Tibial artery (tissue), 4 donors: ENCODE data around the gene MAGEA12.
"Not testable (repeated sequence)": the region's sequence is repeated elsewhere in the genome, so short reads cannot be mapped to it uniquely, and the experiment has no call there.

Experiments
- DNase-seq, 2 donors: peaks; one replicate each; pipeline ENCODE4 v3.0.0-alpha.2; 2019
- H3K27ac ChIP-seq, 2 donors: fragments of 200-600 bp; sonication (generic) in 1 of 2; 1 replicate in 1 of 2; 2 replicates in 1 of 2; pipeline ENCODE4 v1.5.1; 2018 to 2019; ENCODE audit warnings: mild to moderate bottlenecking in 1 of 2
- H3K27me3 ChIP-seq, 2 donors: fragments of 200-600 bp; sonication (generic) in 1 of 2; one replicate each; pipeline versions ENCODE4 v1.5.1 to v1.6.0; 2016 to 2019
- H3K36me3 ChIP-seq, 3 donors: fragments of 200-600 bp; sonication (generic) in 2 of 3; one replicate each; pipeline ENCODE4 v1.5.1; 2016 to 2019; ENCODE audit warnings: mild to moderate bottlenecking in 2 of 3
- H3K4me1 ChIP-seq, 4 donors: fragments of 200-600 bp; sonication (generic) in 2 of 4; 1 replicate in 3 of 4; 2 replicates in 1 of 4; pipeline ENCODE4 v1.5.1; 2016 to 2019
- H3K4me3 ChIP-seq, 2 donors: fragments of 200-600 bp; sonication (generic) in 1 of 2; 1 replicate in 1 of 2; 2 replicates in 1 of 2; pipeline ENCODE4 v1.5.1; 2018 to 2019; ENCODE audit warnings: mild to moderate bottlenecking in 2 of 2
- H3K9me3 ChIP-seq, 3 donors: fragments of 200-600 bp; sonication (generic) in 1 of 3; one replicate each; pipeline ENCODE4 v1.5.1; 2016 to 2019
- intact Hi-C: fragments of 100-400 bp; cut with DNase I; formaldehyde crosslinking; loops from one replicate; pipeline ENCODE4 v1.15.0; 2023; ENCODE audit warnings: low total_unique reads
- TF ChIP-seq, protein P1 (sequence below), 2 experiments: fragments of 200-600 bp in 1 of 2; fragments of 450-650 bp in 1 of 2; IDR thresholded peaks; one replicate each; pipeline ENCODE4 v1.5.1; 2017 to 2019; ENCODE audit warnings: antibody characterized with exemption in 2 of 2, mild to moderate bottlenecking in 1 of 2, moderate library complexity in 1 of 2

Gene MAGEA12

DNA sequence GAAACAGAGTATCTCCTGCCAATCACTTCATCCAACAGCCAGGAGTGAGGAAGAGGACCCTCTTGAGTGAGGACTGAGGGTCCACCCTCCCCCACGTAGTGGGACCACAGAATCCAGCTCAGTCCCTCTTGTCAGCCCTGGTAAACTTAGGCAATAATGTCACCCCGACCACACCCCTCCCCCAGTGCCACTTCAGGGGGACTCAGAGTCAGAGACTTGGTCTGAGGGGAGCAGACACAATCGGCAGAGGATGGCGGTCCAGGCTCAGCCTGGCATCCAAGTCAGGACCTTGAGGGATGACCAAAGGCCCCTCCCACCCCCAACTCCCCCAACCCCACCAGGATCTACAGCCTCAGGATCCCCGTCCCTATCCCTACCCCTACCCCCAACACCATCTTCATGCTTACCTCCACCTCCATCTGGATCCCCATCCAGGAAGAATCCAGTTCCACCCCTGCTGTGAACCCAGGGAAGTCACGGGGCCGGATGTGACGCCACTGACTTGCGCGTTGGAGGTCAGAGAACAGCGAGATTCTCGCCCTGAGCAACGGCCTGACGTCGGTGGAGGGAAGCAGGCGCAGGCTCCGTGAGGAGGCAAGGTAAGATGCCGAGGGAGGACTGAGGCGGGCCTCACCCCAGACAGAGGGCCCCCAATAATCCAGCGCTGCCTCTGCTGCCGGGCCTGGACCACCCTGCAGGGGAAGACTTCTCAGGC is at the start of gene MAGEA12, which contains the start of gene CSAG1:
Gene MAGEA12, plus strand, starts transcription at position 497 of the 715 bp plus-strand sequence. CDS start 2,405 bp downstream, outside the sequence.
Gene CSAG1, minus strand, starts transcription at position 461 of the 715 bp plus-strand sequence. CDS start 1,261 bp downstream, outside the sequence.
- Histone ChIP-seq H3K9me3 (no peaks in the 10 kb centered on the region), H3K4me3 (no peak within 1 kb of the TSS), H3K36me3 (no peaks in the 10 kb centered on the region), H3K27me3 (no peaks in the 10 kb centered on the region), H3K4me1 (no peaks in the 10 kb centered on the region), H3K27ac (no peak within 1 kb of the TSS)
- TF ChIP-seq, protein P1, sequence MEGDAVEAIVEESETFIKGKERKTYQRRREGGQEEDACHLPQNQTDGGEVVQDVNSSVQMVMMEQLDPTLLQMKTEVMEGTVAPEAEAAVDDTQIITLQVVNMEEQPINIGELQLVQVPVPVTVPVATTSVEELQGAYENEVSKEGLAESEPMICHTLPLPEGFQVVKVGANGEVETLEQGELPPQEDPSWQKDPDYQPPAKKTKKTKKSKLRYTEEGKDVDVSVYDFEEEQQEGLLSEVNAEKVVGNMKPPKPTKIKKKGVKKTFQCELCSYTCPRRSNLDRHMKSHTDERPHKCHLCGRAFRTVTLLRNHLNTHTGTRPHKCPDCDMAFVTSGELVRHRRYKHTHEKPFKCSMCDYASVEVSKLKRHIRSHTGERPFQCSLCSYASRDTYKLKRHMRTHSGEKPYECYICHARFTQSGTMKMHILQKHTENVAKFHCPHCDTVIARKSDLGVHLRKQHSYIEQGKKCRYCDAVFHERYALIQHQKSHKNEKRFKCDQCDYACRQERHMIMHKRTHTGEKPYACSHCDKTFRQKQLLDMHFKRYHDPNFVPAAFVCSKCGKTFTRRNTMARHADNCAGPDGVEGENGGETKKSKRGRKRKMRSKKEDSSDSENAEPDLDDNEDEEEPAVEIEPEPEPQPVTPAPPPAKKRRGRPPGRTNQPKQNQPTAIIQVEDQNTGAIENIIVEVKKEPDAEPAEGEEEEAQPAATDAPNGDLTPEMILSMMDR (IDR thresholded peaks at IDR 0.05), result no peak
- intact Hi-C loops, result no loop called here
- no peak for DNase-seq

GRCh38 chrX:152697952-152698931 is 35.3 kb upstream of the MAGEA12 start, which contains the start of gene MAGEA3:
Gene MAGEA3, plus strand, starts transcription at chrX:152698794. Its CDS starts 2,039 bp downstream, at chrX:152700833.
- H3K27me3 ChIP-seq, H3K9me3 ChIP-seq, DNase-seq, H3K27ac ChIP-seq, intact Hi-C loops, H3K4me1 ChIP-seq, H3K4me3 ChIP-seq, H3K36me3 ChIP-seq: not testable (repeated sequence)

- intact Hi-C loops, H3K27me3 ChIP-seq, H3K4me3 ChIP-seq, H3K36me3 ChIP-seq, H3K9me3 ChIP-seq, H3K4me1 ChIP-seq, H3K27ac ChIP-seq: not testable (repeated sequence)
- DNase-seq, result peak in 1 of 2 donors; percentile 28
Observed at GRCh38 chrX:152700390-152700789, 33.2 kb upstream of the MAGEA12 start.

GRCh38 chrX:152706500-152706899 is 27.1 kb upstream of the MAGEA12 start:
- H3K9me3 ChIP-seq, intact Hi-C loops, H3K4me1 ChIP-seq, H3K27ac ChIP-seq, DNase-seq, H3K4me3 ChIP-seq, H3K27me3 ChIP-seq, H3K36me3 ChIP-seq: not testable (repeated sequence)

- intact Hi-C loops, H3K4me1 ChIP-seq, H3K4me3 ChIP-seq, DNase-seq, H3K9me3 ChIP-seq, H3K36me3 ChIP-seq, H3K27me3 ChIP-seq, H3K27ac ChIP-seq: not testable (repeated sequence)
Observed at GRCh38 chrX:152709173-152709572, 24.4 kb upstream of the MAGEA12 start, which contains the start of gene CSAG2. Gene CSAG2, minus strand, starts transcription at chrX:152709273. Its CDS starts 161 bp downstream, at chrX:152709112.

GRCh38 chrX:152713195-152713594 is 20.4 kb upstream of the MAGEA12 start:
- intact Hi-C loops, H3K4me3 ChIP-seq, H3K4me1 ChIP-seq, H3K9me3 ChIP-seq, H3K36me3 ChIP-seq, H3K27ac ChIP-seq, DNase-seq, H3K27me3 ChIP-seq: not testable (repeated sequence)

DNA sequence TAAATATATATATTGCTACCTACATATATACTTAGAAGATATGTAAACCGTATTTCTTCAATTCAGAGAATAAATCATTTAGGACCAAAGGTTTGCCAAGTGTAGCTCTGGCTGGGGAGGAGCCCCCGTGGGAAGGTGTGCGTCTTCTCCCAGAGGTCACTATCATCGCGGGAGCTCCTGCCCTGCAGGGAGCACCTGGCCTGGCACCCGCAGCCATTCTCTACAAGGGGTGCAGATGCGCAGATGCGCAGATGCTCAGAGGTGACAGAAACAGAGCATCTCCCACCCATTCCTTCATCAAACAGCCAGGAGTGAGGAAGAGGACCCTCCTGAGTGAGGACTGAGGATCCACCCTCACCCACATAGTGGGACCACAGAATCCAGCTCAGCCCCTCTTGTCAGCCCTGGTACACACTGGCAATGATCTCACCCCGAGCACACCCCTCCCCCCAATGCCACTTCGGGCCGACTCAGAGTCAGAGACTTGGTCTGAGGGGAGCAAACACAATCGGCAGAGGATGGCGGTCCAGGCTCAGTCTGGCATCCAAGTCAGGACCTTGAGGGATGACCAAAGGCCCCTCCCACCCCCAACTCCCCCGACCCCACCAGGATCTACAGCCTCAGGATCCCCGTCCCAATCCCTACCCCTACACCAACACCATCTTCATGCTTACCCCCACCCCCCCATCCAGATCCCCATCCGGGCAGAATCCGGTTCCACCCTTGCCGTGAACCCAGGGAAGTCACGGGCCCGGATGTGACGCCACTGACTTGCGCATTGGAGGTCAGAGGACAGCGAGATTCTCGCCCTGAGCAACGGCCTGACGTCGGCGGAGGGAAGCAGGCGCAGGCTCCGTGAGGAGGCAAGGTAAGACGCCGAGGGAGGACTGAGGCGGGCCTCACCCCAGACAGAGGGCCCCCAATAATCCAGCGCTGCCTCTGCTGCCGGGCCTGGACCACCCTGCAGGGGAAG is 19.5 kb upstream of the MAGEA12 start, which contains the start of gene MAGEA2B:
Gene MAGEA2B, plus strand, starts transcription at position 814 of the 973 bp plus-strand sequence. CDS start 2,479 bp downstream, outside the sequence.
- intact Hi-C loops, H3K36me3 ChIP-seq, H3K27me3 ChIP-seq, H3K9me3 ChIP-seq, DNase-seq, H3K4me3 ChIP-seq, H3K4me1 ChIP-seq, H3K27ac ChIP-seq: not testable (repeated sequence)

DNA sequence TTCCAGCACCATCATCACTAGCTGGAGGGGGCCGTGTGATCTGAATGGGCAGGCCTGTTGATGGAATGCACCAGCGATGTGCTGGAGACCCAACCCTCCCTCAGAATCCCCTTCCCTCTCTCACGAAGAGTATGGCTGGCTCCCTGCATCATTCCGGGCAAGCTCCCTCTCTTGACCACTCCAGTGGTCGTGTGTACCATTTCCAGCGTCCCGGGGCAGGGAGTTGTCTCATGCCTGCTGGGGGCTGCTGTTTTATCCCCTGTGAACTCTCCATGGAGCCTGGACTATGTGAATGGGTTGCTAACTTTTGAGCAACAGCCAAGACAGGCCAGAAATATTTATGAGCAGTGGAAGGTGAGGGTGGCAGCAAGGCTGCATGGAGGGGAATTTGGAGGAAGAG is 8.1 kb upstream of the MAGEA12 start:
- Histone ChIP-seq H3K4me1 (no peaks in the 10 kb centered on the region), H3K9me3 (no peaks in the 10 kb centered on the region), H3K36me3 (no peaks in the 10 kb centered on the region), H3K27me3 (no peaks in the 10 kb centered on the region), H3K27ac (no peak overlapping the region), H3K4me3 (no peak overlapping the region)
- TF ChIP-seq, protein P1 (IDR thresholded peaks at IDR 0.05), result no peak
- DNase-seq, result no peak
- intact Hi-C loops, result no loop called here

GRCh38 chrX:152734143-152734858 is 744 bp downstream of the MAGEA12 start:
- intact Hi-C loops, H3K9me3 ChIP-seq, H3K4me3 ChIP-seq, DNase-seq, H3K27ac ChIP-seq, H3K36me3 ChIP-seq, H3K4me1 ChIP-seq, H3K27me3 ChIP-seq: not testable (repeated sequence)
